K562 (cell line): ENCODE data around the gene ERCC1. TPM values are rescaled to one million over a fixed set of nuclear protein-coding genes. Genes with fewer than 3 reads are reported as not detected.

ENCODE experiments used
- ARNT ChIP-seq, 2 experiments: fragments of 450-650 bp; IDR thresholded peaks; 2 replicates each; pipeline ENCODE4 v1.6.1; 2016; ENCODE audit warnings: mild to moderate bottlenecking in 1 of 2
- ATF7 ChIP-seq: fragments of 450-650 bp; IDR thresholded peaks from 2 replicates; pipeline ENCODE4 v1.7.1; 2014; ENCODE audit warnings: mild to moderate bottlenecking, moderate library complexity
- CXXC5 ChIP-seq: fragments of 250-450 bp; sonication (Bioruptor Pico); IDR thresholded peaks from 2 replicates; pipeline ENCODE4 v1.8.0; 2022; ENCODE audit warnings: inconsistent platforms, mild to moderate bottlenecking, moderate library complexity
- ETV6 ChIP-seq, 3 experiments: fragments of 150-350 bp in 1 of 3; sonication (generic) in 1 of 3; formaldehyde crosslinking in 1 of 3; IDR thresholded peaks; 2 replicates each; pipeline versions ENCODE4 v1.6.1 to v1.8.0; 2014 to 2022; ENCODE audit warnings: borderline replicate concordance in 2 of 3, low read depth in 2 of 3, antibody characterized with exemption in 1 of 3, low read length in 1 of 3, mild to moderate bottlenecking in 1 of 3, missing genetic modification reagents in 1 of 3
- GABPB1 ChIP-seq: sonication (generic); formaldehyde crosslinking; IDR thresholded peaks from 2 replicates; pipeline ENCODE4 v1.8.0; 2022; ENCODE audit warnings: mild to moderate bottlenecking, missing genetic modification reagents
- HMGN3 ChIP-seq: IDR thresholded peaks from 2 replicates; pipeline ENCODE4 v1.6.1; 2011; ENCODE audit warnings: borderline replicate concordance, low read depth, mild to moderate bottlenecking, mixed read lengths, low read length; ENCODE audit not compliant: insufficient read length; ENCODE audit errors: extremely low read depth
- ID3 ChIP-seq, 2 experiments: fragments of 250-450 bp in 1 of 2; fragments of 450-650 bp in 1 of 2; sonication (Bioruptor Pico) in 1 of 2; IDR thresholded peaks; 2 replicates each; pipeline versions ENCODE4 v1.6.1 to v1.8.0; 2016 to 2021; ENCODE audit warnings: mild to moderate bottlenecking in 2 of 2, moderate library complexity in 2 of 2, missing compliant biosample characterization in 1 of 2, missing genetic modification characterization in 1 of 2
- KDM5B ChIP-seq: fragments of 200-600 bp; sonication (generic); IDR thresholded peaks from 2 replicates; pipeline ENCODE4 v1.6.1; 2012; ENCODE audit warnings: low read depth, mild to moderate bottlenecking, moderate library complexity, low read length, control low read depth, inconsistent platforms; ENCODE audit not compliant: insufficient replicate concordance
- KLF13 ChIP-seq: fragments of 450-650 bp; IDR thresholded peaks from 2 replicates; pipeline ENCODE4 v1.6.1; 2016; ENCODE audit warnings: missing genetic modification characterization, low read depth, mild to moderate bottlenecking, missing compliant biosample characterization, moderate library complexity, borderline replicate concordance
- MEIS2 ChIP-seq: fragments of 450-650 bp; IDR thresholded peaks from 2 replicates; pipeline ENCODE4 v1.6.1; 2014; ENCODE audit warnings: mild to moderate bottlenecking; ENCODE audit not compliant: partially characterized antibody
- MTA2 ChIP-seq: fragments of 450-650 bp; IDR thresholded peaks from 2 replicates; pipeline ENCODE4 v1.6.1; 2016; ENCODE audit warnings: low read depth
- MXD1 ChIP-seq: fragments of 250-450 bp; sonication (Bioruptor Pico); IDR thresholded peaks from 2 replicates; pipeline ENCODE4 v1.8.0; 2021; ENCODE audit warnings: borderline replicate concordance, mild to moderate bottlenecking, moderate library complexity; ENCODE audit not compliant: poor library complexity, severe bottlenecking
- NFYB ChIP-seq: IDR thresholded peaks from 2 replicates; pipeline ENCODE4 v1.6.1; 2011; ENCODE audit warnings: mild to moderate bottlenecking, moderate library complexity; ENCODE audit not compliant: insufficient read length; ENCODE audit errors: extremely low read depth
- RHOXF2B ChIP-seq: fragments of 250-450 bp; sonication (Bioruptor Pico); conservative IDR thresholded peaks from 2 replicates; pipeline ENCODE4 v1.5.1; 2021
- SP1 ChIP-seq: sonication (generic); formaldehyde crosslinking; IDR thresholded peaks from 2 replicates; pipeline ENCODE4 v1.8.1; 2022; ENCODE audit warnings: mild to moderate bottlenecking, missing genetic modification reagents
- TRIM28 ChIP-seq: fragments of 450-650 bp; IDR thresholded peaks from 2 replicates; pipeline ENCODE4 v1.6.1; 2017
- ZFX ChIP-seq: sonication (generic); formaldehyde crosslinking; IDR thresholded peaks from 2 replicates; pipeline ENCODE4 v1.8.0; 2022; ENCODE audit warnings: mild to moderate bottlenecking, missing genetic modification reagents, moderate library complexity
- ZNF23 ChIP-seq: fragments of 250-450 bp; sonication (Bioruptor Pico); IDR thresholded peaks from 2 replicates; pipeline ENCODE4 v1.4.0; 2020; ENCODE audit warnings: mild to moderate bottlenecking
- ZNF253 ChIP-seq: fragments of 250-450 bp; sonication (Bioruptor Pico); conservative IDR thresholded peaks from 2 replicates; pipeline ENCODE4 v1.6.1; 2021; ENCODE audit warnings: mild to moderate bottlenecking
- ZSCAN32 ChIP-seq: fragments of 450-650 bp; formaldehyde crosslinking; IDR thresholded peaks from 2 replicates; pipeline ENCODE4 v1.4.0; 2020; ENCODE audit warnings: mild to moderate bottlenecking, moderate library complexity
- polyA plus RNA-seq, 8 experiments: library from polyadenylated mRNA; depleted of rRNA in 4 of 8; stranded (reverse) in 5 of 8; unstranded in 3 of 8; fragments of >200 nt; fragmentation: Nextera tagmentation in 2 of 8; fragmentation: Illumina TruSeq in 1 of 8; extraction: Ambion mirVana in 2 of 8; extraction: Trizol in 1 of 8; gene quantifications; 2 replicates each; pipeline versions ENCODE4 v1.2.1 to v1.2.3, GENCODE V29; 2011 to 2014; ENCODE audit warnings: inconsistent platforms in 1 of 8, missing spikeins in 1 of 8
- total RNA-seq, 7 experiments: library from RNA; depleted of rRNA in 6 of 7; stranded (reverse); fragments of >200 nt in 6 of 7; fragmentation: Illumina TruSeq in 2 of 7; extraction: Trizol in 2 of 7; gene quantifications; 2 replicates each; pipeline versions ENCODE4 v1.2.1 to v1.2.3, GENCODE V29; 2011 to 2021; ENCODE audit warnings: low replicate concordance in 1 of 7
- TF ChIP-seq, protein P1 (sequence below): IDR thresholded peaks from 2 replicates; pipeline ENCODE4 v1.6.1; 2012; ENCODE audit warnings: low read depth, low read length, improper control_type of control experiment, borderline replicate concordance
- TF ChIP-seq, protein P2 (sequence below): fragments of 450-650 bp; formaldehyde crosslinking; IDR thresholded peaks from 2 replicates; pipeline ENCODE4 v1.4.0; 2020; ENCODE audit warnings: mild to moderate bottlenecking, moderate library complexity

ERCC1 gene
- total and polyA plus RNA-seq, 9 of the 15 experiments (the other 6 are each of a cell fraction or from before 2014, with no cell fraction given), result 9.3 to 92.6 (median 60.0) TPM

GRCh38 chr19:45404557-45405434 lies 18.9 kb downstream of the ERCC1 start, which contains the start of gene PPP1R13L (continued):
- TF ChIP-seq ZNF23 (CRISPR knock-in tag) (no peak), GABPB1 (CRISPR knock-in tag) (peak; percentile 45; the same call in 1 of the 2 replicates), MTA2 (no peak), KDM5B (peak; percentile 34), ZNF253 (CRISPR knock-in tag) (no peak), SP1 (peak; percentile 36; the same call in 1 of the 2 replicates), MEIS2 (no peak), CXXC5 (peak; percentile 61), KLF13 (tag) (peak; percentile 66; the same call in 1 of the 2 replicates), ID3 (CRISPR knock-in tag; IDR thresholded peaks at IDR 0.05) (no peak), ID3 (tag; IDR thresholded peaks at IDR 0.05) (no peak; the same call in 1 of the 2 replicates), ETV6 (IDR thresholded peaks at IDR 0.05; ENCODE audit: borderline replicate concordance in 1 of 2, low read depth in 2 of 2, low read length in 1 of 2) (no peak), ETV6 (CRISPR knock-in tag; IDR thresholded peaks at IDR 0.05; ENCODE audit: borderline replicate concordance) (no peak), TRIM28 (0 out of 2 replicates have a peak, but pooled peaks have one; percentile 62), HMGN3 (no peak), MXD1 (CRISPR knock-in tag) (no peak), RHOXF2B (CRISPR knock-in tag) (no peak), ZSCAN32 (no peak), ATF7 (peak; percentile 31), NFYB (no peak), ZFX (CRISPR knock-in tag) (peak; percentile 39; the same call in 1 of the 2 replicates), ARNT (IDR thresholded peaks at IDR 0.05) (peak in 1 of 2 experiments; percentile 71; a peak in 1 of 4 replicates)
- TF ChIP-seq, protein P1, sequence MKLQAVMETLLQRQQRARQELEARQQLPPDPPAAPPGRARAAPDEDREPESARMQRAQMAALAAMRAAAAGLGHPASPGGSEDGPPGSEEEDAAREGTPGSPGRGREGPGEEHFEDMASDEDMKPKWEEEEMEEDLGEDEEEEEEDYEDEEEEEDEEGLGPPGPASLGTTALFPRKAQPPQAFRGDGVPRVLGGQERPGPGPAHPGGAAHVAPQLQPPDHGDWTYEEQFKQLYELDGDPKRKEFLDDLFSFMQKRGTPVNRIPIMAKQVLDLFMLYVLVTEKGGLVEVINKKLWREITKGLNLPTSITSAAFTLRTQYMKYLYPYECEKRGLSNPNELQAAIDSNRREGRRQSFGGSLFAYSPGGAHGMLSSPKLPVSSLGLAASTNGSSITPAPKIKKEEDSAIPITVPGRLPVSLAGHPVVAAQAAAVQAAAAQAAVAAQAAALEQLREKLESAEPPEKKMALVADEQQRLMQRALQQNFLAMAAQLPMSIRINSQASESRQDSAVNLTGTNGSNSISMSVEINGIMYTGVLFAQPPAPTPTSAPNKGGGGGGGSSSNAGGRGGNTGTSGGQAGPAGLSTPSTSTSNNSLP, result no peak
- TF ChIP-seq, protein P2, sequence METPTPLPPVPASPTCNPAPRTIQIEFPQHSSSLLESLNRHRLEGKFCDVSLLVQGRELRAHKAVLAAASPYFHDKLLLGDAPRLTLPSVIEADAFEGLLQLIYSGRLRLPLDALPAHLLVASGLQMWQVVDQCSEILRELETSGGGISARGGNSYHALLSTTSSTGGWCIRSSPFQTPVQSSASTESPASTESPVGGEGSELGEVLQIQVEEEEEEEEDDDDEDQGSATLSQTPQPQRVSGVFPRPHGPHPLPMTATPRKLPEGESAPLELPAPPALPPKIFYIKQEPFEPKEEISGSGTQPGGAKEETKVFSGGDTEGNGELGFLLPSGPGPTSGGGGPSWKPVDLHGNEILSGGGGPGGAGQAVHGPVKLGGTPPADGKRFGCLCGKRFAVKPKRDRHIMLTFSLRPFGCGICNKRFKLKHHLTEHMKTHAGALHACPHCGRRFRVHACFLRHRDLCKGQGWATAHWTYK (CRISPR knock-in tag), result no peak
